Neural progenitor cell (in vitro differentiated cells): ENCODE results near the gene SNUPN. TPM values are rescaled to one million over a fixed set of nuclear protein-coding genes. Genes with fewer than 3 reads are reported as not detected.

Experiments used
- DNase-seq: peaks from one replicate; pipeline ENCODE4 v3.0.0-alpha.2; 2016; ENCODE audit warnings: low spot score
- H2AFZ ChIP-seq: fragments of 200-600 bp; sonication (generic); replicated peaks from 2 replicates; pipeline ENCODE4 v1.6.1; 2016; ENCODE audit warnings: antibody characterized with exemption
- H3F3A ChIP-seq: fragments of 200-600 bp; sonication (generic); 2 replicates; pipeline ENCODE4 v1.6.1; 2016; ENCODE audit warnings: antibody characterized with exemption, low read depth
- H3K27ac ChIP-seq: fragments of 200-600 bp; sonication (generic); 2 replicates; pipeline ENCODE4 v1.5.1; 2016; ENCODE audit warnings: mild to moderate bottlenecking
- H3K27me3 ChIP-seq: fragments of 200-600 bp; sonication (generic); 2 replicates; pipeline ENCODE4 v1.6.1; 2016; ENCODE audit warnings: mild to moderate bottlenecking, moderate library complexity
- H3K36me3 ChIP-seq: fragments of 200-600 bp; sonication (generic); 2 replicates; pipeline ENCODE4 v1.5.1; 2016
- H3K4me1 ChIP-seq: fragments of 200-600 bp; sonication (generic); 2 replicates; pipeline ENCODE4 v1.6.1; 2016; ENCODE audit warnings: mixed run types
- H3K4me2 ChIP-seq: fragments of 200-600 bp; sonication (generic); 2 replicates; pipeline ENCODE4 v1.6.1; 2016
- H3K4me3 ChIP-seq: fragments of 200-600 bp; sonication (generic); 2 replicates; pipeline ENCODE4 v1.5.1; 2016
- H3K79me2 ChIP-seq: fragments of 200-600 bp; sonication (generic); 2 replicates; pipeline ENCODE4 v1.6.1; 2016; ENCODE audit warnings: low read depth
- H3K9ac ChIP-seq: fragments of 200-600 bp; sonication (generic); 2 replicates; pipeline ENCODE4 v1.6.1; 2016
- H3K9me3 ChIP-seq: fragments of 200-600 bp; sonication (generic); 2 replicates; pipeline ENCODE4 v1.5.1; 2016; ENCODE audit warnings: low read depth
- H4K20me1 ChIP-seq: fragments of 200-600 bp; sonication (generic); 2 replicates; pipeline ENCODE4 v1.6.1; 2016; ENCODE audit warnings: low read depth
- H3K27ac Mint-ChIP-seq: 3 replicates; pipeline ENCODE4 v1.8.0; 2021; ENCODE audit warnings: mixed read lengths
- H3K27me3 Mint-ChIP-seq: 2 replicates; pipeline ENCODE4 v1.8.0; 2022; ENCODE audit warnings: low read depth, mild to moderate bottlenecking, inconsistent platforms, moderate library complexity, mixed read lengths; ENCODE audit not compliant: insufficient read depth
- H3K36me3 Mint-ChIP-seq: 3 replicates; pipeline ENCODE4 v1.8.0; 2021; ENCODE audit warnings: mixed read lengths
- H3K4me1 Mint-ChIP-seq: 3 replicates; pipeline ENCODE4 v1.8.0; 2021; ENCODE audit warnings: mixed read lengths
- H3K4me3 Mint-ChIP-seq: 3 replicates; pipeline ENCODE4 v1.8.0; 2021; ENCODE audit warnings: mild to moderate bottlenecking, moderate library complexity, mixed read lengths
- H3K9me3 Mint-ChIP-seq: 3 replicates; pipeline ENCODE4 v1.8.0; 2020; ENCODE audit warnings: mixed read lengths
- CTCF ChIP-seq: fragments of 200-600 bp; sonication (generic); IDR thresholded peaks from 2 replicates; pipeline ENCODE4 v1.5.1; 2017; ENCODE audit warnings: antibody characterized with exemption, mild to moderate bottlenecking
- EZH2 ChIP-seq: fragments of 200-600 bp; sonication (generic); IDR thresholded peaks from 2 replicates; pipeline ENCODE4 v1.6.1; 2017; ENCODE audit warnings: antibody characterized with exemption, mild to moderate bottlenecking, moderate library complexity
- EZH2phosphoT487 ChIP-seq: fragments of 200-600 bp; sonication (generic); IDR thresholded peaks from 2 replicates; pipeline ENCODE4 v1.6.1; 2017; ENCODE audit warnings: antibody characterized with exemption
- total RNA-seq: library from RNA; depleted of rRNA; stranded (reverse); fragments of >200 nt; gene quantifications from 2 replicates; pipeline ENCODE4 v1.2.3, GENCODE V29; 2015; ENCODE audit warnings: low replicate concordance

Gene SNUPN
- total RNA-seq, 1 donor from 2014 or later: 18.4 TPM

DNA sequence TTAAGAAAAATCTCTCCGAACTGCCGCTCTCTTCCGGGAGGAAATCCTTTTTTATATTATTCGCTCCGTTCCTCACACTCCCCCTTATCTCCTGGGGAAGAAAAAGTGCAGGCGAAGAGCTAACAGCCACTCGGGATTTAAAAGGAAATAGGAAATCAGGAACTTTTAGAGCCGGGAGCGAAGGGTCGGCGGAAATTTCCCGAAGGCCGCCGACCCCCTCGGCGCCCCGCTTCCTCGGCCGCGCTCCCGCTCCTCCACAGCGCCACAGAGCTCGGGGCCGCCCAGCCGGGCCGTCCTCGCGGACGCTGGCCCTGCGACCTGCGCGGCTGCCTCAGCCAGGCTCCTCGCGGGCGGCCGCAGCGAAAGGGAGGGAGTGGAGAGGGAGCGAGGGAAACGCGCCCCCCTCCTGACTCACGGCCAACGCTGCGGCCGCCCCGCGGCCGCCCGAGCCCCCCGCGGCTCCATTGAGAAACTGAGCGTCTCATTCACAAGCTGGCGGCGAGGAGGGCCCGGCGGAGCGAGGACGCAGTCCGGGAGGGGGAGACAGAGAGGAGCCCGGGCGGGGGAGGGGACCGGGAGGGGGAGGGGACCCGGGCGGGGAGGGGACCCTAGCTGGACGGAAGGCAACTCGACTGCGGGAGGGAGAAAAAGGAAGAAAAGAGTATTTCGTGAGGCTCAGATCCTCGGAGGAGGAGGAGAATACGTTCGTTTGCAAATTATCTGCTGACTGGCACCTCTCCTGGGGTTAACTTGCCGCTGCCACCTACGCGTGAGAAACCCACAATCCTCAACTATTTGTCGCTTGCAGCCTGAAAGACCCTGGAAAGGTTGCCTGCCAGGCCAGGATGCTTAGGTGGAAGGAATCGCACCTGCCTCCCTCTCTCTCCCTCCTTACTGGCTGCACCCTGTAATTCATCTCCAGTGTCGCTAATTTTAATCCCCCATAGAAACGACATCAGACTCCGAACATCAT lies 46.3 kb downstream of the SNUPN start, which contains the start of gene PTPN9:
TSS of gene PTPN9 (minus strand) at position 368 of the 973 bp plus-strand sequence. CDS start 539 bp downstream, outside the sequence.
- H3F3A ChIP-seq: peaks cover 23% of the 10 kb centered on the region
- H3K79me2 ChIP-seq: peaks cover 40% of the 10 kb centered on the region
- Mint-ChIP-seq H3K27me3 (peaks cover 6% of the 10 kb centered on the region), H3K36me3 (peaks cover 3% of the 10 kb centered on the region), H3K4me3 (peak within 1 kb of the TSS; percentile 98), H3K27ac (peak within 1 kb of the TSS; percentile 97), H3K4me1 (peaks cover 20% of the 10 kb centered on the region), H3K9me3 (no peaks in the 10 kb centered on the region)
- DNase-seq: peak; percentile 96
- H3K4me3 ChIP-seq: peak within 1 kb of the TSS; percentile 97
- H3K36me3 ChIP-seq: no peaks in the 10 kb centered on the region
- peak within 1 kb of the TSS; percentile 46 for H3K27ac ChIP-seq
- peaks cover 17% of the 10 kb centered on the region for H3K4me1 ChIP-seq
- TF ChIP-seq CTCF: peak; percentile 59
- no peak for TF ChIP-seq EZH2
- TF ChIP-seq EZH2phosphoT487: peak; percentile 25
- H4K20me1 ChIP-seq: peaks cover 6% of the 10 kb centered on the region
- H2AFZ ChIP-seq: peak within 1 kb of the TSS; percentile 91
- peak within 1 kb of the TSS; percentile 77 for H3K9ac ChIP-seq
- no peaks in the 10 kb centered on the region for H3K27me3 ChIP-seq
- H3K4me2 ChIP-seq: peak within 1 kb of the TSS; percentile 98
- no peaks in the 10 kb centered on the region for H3K9me3 ChIP-seq

- H3K9ac ChIP-seq: peak overlapping the region; percentile 77
- H3K4me3 Mint-ChIP-seq: peak overlapping the region; percentile 98
- H3K27me3 ChIP-seq: no peaks in the 10 kb centered on the region
- peak overlapping the region; percentile 46 for H3K27ac ChIP-seq
- peaks cover 19% of the 10 kb centered on the region for H3K4me1 Mint-ChIP-seq
- DNase-seq: peak; percentile 70
- peaks cover 4% of the 10 kb centered on the region for H3K36me3 Mint-ChIP-seq
- H2AFZ ChIP-seq: peak overlapping the region; percentile 91
- no peaks in the 10 kb centered on the region for H3K9me3 Mint-ChIP-seq
- H3K4me1 ChIP-seq: peaks cover 25% of the 10 kb centered on the region
- H3K9me3 ChIP-seq: no peaks in the 10 kb centered on the region
- H3K36me3 ChIP-seq: no peaks in the 10 kb centered on the region
- peak overlapping the region; percentile 97 for H3K4me3 ChIP-seq
- peaks cover 10% of the 10 kb centered on the region for H4K20me1 ChIP-seq
- peak overlapping the region; percentile 97 for H3K27ac Mint-ChIP-seq
- peak overlapping the region; percentile 98 for H3K4me2 ChIP-seq
- TF ChIP-seq CTCF: no peak
- peaks cover 6% of the 10 kb centered on the region for H3K27me3 Mint-ChIP-seq
- H3K79me2 ChIP-seq: peaks cover 49% of the 10 kb centered on the region
- peaks cover 32% of the 10 kb centered on the region for H3F3A ChIP-seq
Measured at GRCh38 chr15:75578173-75578947, 47.2 kb downstream of the SNUPN start.

DNA sequence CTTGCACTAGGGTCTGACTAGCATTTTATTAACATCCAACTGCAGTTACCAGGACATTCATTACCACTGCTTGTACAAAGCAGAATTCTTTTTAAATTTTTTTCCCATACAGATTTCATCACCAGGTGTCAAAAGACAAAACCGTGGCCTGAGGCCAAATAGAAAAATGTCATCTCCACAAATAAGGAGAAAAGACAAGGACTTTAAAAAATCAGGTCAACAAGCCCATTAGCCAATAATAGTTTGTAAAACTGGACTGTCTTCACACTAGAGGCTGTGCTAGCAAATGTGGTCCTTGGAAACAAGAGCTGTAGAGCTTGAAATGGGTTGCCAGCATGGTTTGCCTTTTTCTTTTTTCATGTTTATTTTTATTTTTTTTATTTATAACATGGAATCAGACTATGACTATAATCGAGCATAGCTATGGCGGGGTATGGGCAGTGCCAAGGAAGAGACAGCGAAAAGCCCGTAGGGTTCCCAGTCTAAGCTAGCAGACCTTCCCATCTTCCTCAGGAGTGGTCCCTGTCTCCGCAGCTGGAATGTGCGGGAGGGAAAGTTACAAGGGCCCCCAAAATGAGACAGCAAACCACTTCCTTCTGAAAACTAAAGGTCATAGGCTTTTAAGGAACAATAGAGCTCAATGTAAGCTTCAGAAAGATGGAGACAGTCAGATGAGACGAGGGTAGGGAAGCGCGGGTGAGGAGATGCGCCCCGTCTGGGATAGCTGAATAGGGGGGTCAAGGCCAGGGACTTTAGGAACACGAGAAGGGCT lies 47.9 kb downstream of the SNUPN start:
- Mint-ChIP-seq H3K4me3 (peak overlapping the region; percentile 98), H3K4me1 (peaks cover 22% of the 10 kb centered on the region), H3K9me3 (no peaks in the 10 kb centered on the region), H3K36me3 (peaks cover 4% of the 10 kb centered on the region), H3K27me3 (peaks cover 6% of the 10 kb centered on the region), H3K27ac (peak overlapping the region; percentile 97)
- Histone ChIP-seq H3F3A (peaks cover 33% of the 10 kb centered on the region), H3K27me3 (no peaks in the 10 kb centered on the region), H3K4me2 (peak overlapping the region; percentile 98), H3K79me2 (peaks cover 56% of the 10 kb centered on the region), H4K20me1 (peaks cover 12% of the 10 kb centered on the region), H3K27ac (no peak overlapping the region), H3K9me3 (no peaks in the 10 kb centered on the region), H3K4me3 (peak overlapping the region; percentile 97), H3K9ac (peak overlapping the region; percentile 77), H2AFZ (peak overlapping the region; percentile 91), H3K36me3 (no peaks in the 10 kb centered on the region), H3K4me1 (peaks cover 27% of the 10 kb centered on the region)
- no peak for TF ChIP-seq CTCF
- TF ChIP-seq EZH2phosphoT487: no peak
- no peak for TF ChIP-seq EZH2
- DNase-seq: no peak
